Stomach smooth muscle (tissue), 2 donors: ENCODE data around the gene OR4X1.
"Not testable (repeated sequence)": the region's sequence is repeated elsewhere in the genome, so short reads cannot be mapped to it uniquely, and the experiment has no call there.

Experiments used
- H3K27ac ChIP-seq: one replicate; pipeline ENCODE4 v1.7.0; 2013; ENCODE audit warnings: mild to moderate bottlenecking, low read length, inconsistent platforms
- H3K27me3 ChIP-seq, 2 donors: one replicate each; pipeline ENCODE4 v1.7.0; 2013; ENCODE audit warnings: low read length in 2 of 2; ENCODE audit not compliant: insufficient read depth in 2 of 2, control insufficient read depth in 1 of 2
- H3K36me3 ChIP-seq, 2 donors: one replicate each; pipeline ENCODE4 v1.7.0; 2013; ENCODE audit warnings: low read length in 2 of 2; ENCODE audit not compliant: control insufficient read depth in 2 of 2, insufficient read depth in 2 of 2
- H3K4me1 ChIP-seq: one replicate; pipeline ENCODE4 v1.7.0; 2013; ENCODE audit warnings: low read length; ENCODE audit not compliant: control insufficient read depth, insufficient read depth
- H3K4me3 ChIP-seq, 2 donors: one replicate each; pipeline ENCODE4 v1.7.0; 2013; ENCODE audit warnings: low read length in 2 of 2
- H3K9ac ChIP-seq, 2 donors: one replicate each; pipeline ENCODE4 v1.7.0; 2013; ENCODE audit warnings: low read length in 2 of 2, mild to moderate bottlenecking in 1 of 2
- H3K9me3 ChIP-seq, 2 donors: one replicate each; pipeline ENCODE4 v1.7.0; 2013; ENCODE audit warnings: low read length in 2 of 2; ENCODE audit not compliant: control insufficient read depth in 2 of 2
- donor health status: healthy.
- donor health status: Pancreatic carcinoma.

OR4X1 gene

DNA sequence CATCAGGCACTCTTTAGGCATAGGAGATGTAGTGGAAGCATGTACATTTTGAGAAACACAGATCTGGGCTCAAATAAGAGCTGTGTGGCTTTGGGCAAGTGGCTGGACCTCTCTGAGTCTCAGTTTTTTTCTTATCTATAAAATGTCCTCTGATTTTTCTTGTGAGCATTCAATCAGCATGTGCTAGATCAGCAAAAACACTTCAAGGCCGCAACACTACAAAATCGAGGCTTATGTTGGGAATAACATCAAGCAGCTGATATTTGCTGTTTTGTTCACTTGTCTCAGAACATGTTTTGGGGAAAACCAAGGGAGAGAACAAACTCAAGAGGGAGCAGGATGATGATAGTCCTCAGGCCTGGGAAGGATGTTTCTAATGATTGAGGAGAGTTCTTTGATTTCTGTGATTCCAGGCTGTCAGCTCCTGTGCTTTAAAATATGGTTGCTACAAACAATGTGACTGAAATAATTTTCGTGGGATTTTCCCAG lies at the start of gene OR4X1:
Gene OR4X1, plus strand, starts transcription at position 439 of the 489 bp plus-strand sequence. Its CDS starts 0 bp downstream, at position 439.
- Histone ChIP-seq H3K27ac (no peak within 1 kb of the TSS), H3K27me3 (no peaks in the 10 kb centered on the region), H3K4me1 (no peaks in the 10 kb centered on the region), H3K4me3 (no peak within 1 kb of the TSS), H3K9me3 (no peaks in the 10 kb centered on the region), H3K36me3 (no peaks in the 10 kb centered on the region), H3K9ac (no peak within 1 kb of the TSS)

GRCh38 chr11:48216510-48216909 lies 47.2 kb upstream of the OR4X1 start, which contains the start of gene OR4B1:
OR4B1 (plus strand) TSS chr11:48216810; CDS start chr11:48216810, 0 bp downstream.
- no peaks in the 10 kb centered on the region for H3K27me3 ChIP-seq
- H3K4me1 ChIP-seq: no peaks in the 10 kb centered on the region
- H3K36me3 ChIP-seq: no peaks in the 10 kb centered on the region
- no peak within 1 kb of the TSS for H3K9ac ChIP-seq
- H3K9me3 ChIP-seq: peaks cover 0 to 2% of the 10 kb centered on the region in 2 donors
- no peak within 1 kb of the TSS for H3K27ac ChIP-seq
- H3K4me3 ChIP-seq: no peak within 1 kb of the TSS

DNA sequence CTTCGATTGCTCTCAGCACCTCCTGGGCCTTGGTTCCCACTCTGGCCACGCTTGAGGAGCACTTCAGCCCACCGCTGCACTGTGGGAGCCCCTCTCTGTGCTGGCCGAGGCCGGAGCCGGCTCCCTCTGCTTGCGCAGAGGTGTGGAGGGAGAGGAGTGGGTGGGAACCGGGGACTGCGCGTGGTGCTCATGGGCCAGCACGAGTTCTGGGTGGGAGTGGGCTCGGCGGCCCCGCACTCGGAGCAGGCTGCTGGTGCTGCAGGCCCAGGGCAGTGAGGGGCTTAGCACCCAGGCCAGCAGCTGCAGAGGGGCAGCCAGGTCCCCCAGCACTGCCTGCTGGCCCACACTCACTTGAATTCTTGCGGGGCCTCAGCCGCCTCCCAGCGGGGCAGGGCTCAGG lies 34.9 kb upstream of the OR4X1 start:
- Histone ChIP-seq H3K27me3 (no peaks in the 10 kb centered on the region), H3K27ac (no peak overlapping the region), H3K4me1 (no peaks in the 10 kb centered on the region), H3K9ac (no peak overlapping the region), H3K4me3 (no peak overlapping the region), H3K9me3 (no peaks in the 10 kb centered on the region), H3K36me3 (no peaks in the 10 kb centered on the region)

DNA sequence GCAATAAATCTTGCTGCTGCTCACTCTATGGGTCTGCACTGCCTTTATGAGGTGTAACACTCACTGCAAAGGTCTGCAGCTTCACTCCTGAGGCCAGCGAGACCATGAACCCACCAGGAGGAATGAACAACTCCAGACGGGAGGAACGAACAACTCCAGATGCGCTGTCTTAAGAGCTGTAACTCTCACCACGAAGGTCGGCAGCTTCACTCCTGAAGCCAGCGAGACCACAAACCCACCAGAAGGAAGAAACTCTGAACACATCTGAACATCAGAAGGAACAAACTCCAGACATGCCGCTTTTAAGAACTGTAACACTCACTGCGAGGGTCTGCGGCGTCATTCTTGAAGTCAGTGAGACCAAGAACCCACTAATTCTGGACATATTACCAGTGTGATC lies 33.6 kb upstream of the OR4X1 start:
- not testable (repeated sequence) for H3K4me3 ChIP-seq, H3K27ac ChIP-seq, H3K4me1 ChIP-seq, H3K9me3 ChIP-seq, H3K36me3 ChIP-seq, H3K27me3 ChIP-seq, H3K9ac ChIP-seq

DNA sequence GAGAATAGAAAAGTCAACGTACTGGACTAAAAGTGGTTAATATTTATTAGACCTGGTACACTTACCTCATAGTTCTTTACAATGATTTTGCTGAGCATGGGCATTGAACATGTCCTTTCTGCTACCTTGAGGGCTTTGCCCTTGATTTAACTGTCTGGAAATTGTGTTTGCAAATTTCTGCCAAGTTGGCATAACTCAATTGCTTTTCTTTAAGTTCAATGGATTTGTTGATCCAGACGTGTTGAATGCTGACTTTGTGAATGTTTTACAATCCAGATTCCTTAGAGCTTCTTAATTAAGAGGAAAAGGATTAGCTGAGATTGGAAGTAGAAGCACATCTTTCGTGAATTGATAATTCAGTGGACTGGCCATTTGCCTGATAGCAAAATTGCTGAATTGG lies 25.9 kb upstream of the OR4X1 start:
- Histone ChIP-seq H3K9me3 (peaks cover 0 to 2% of the 10 kb centered on the region in 2 donors), H3K27ac (no peak overlapping the region), H3K9ac (no peak overlapping the region), H3K27me3 (no peaks in the 10 kb centered on the region), H3K4me3 (no peak overlapping the region), H3K4me1 (no peaks in the 10 kb centered on the region), H3K36me3 (no peaks in the 10 kb centered on the region)

DNA sequence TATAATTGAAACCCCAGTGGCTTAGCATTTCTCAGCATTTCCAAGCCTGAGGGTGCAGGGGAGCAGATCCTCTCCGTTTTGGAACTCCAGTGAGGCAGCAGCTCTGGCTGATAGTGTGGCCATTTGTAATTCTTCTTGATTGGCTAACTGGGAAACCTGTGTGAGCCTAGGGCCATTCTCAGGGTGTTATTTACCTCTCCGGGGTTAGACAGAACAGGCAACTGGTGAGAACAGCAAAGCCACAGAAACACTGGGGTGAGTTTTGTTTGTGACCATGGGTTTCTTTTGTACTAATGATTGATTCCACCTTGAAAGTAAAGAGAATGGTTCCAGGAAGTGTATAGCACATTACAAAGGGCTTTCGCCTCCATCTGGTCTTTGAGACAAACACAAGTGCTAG lies 21.2 kb upstream of the OR4X1 start:
- Histone ChIP-seq H3K9me3 (peaks cover 0 to 6% of the 10 kb centered on the region in 2 donors), H3K27ac (no peak overlapping the region), H3K9ac (no peak overlapping the region), H3K27me3 (no peaks in the 10 kb centered on the region), H3K4me3 (no peak overlapping the region), H3K36me3 (no peaks in the 10 kb centered on the region), H3K4me1 (no peaks in the 10 kb centered on the region)

DNA sequence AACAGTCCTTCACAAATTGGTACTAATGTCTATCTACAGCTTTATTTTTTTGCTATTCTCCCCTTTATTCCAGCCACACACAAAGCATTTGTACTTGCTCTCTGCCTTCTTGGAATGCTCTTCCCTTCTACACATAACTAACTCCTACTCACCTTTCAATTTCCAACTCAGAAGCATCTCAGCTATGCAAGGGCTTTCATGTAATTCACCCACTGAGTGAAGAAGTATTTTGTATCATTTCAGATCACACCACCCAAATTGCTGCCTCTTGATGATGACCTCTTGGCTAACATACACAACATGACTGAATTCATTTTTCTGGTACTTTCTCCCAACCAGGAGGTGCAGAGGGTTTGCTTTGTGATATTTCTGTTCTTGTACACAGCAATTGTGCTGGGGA lies 18.9 kb upstream of the OR4X1 start, which contains the start of gene OR4X2:
Gene OR4X2, plus strand, starts transcription at position 301 of the 400 bp plus-strand sequence. Its CDS starts 0 bp downstream, at position 301.
- Histone ChIP-seq H3K4me3 (no peak within 1 kb of the TSS), H3K27ac (no peak within 1 kb of the TSS), H3K9ac (no peak within 1 kb of the TSS), H3K36me3 (no peaks in the 10 kb centered on the region), H3K27me3 (no peaks in the 10 kb centered on the region), H3K4me1 (no peaks in the 10 kb centered on the region), H3K9me3 (peaks cover 0 to 6% of the 10 kb centered on the region in 2 donors)

DNA sequence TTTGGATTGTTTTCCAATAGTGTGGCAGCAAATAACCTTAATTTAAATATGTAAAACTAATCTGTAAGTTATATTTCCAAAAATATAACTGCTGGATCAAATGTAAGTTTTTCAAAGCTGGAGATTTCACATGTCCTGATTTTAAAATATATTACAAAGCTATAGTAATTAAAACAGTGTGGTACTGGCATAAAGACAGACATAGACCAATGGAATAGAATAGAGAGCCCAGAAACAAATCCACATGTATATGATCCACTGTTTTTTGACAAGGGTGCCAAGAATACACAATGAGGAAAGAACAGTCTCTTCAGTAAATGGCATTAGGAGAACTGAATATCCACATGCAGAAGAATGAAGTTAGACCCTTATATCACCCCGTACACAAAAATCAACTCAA lies 14.8 kb upstream of the OR4X1 start:
- peaks cover 0 to 3% of the 10 kb centered on the region in 2 donors for H3K9me3 ChIP-seq
- H3K4me1 ChIP-seq: no peaks in the 10 kb centered on the region
- no peak overlapping the region for H3K27ac ChIP-seq
- no peak overlapping the region for H3K9ac ChIP-seq
- no peaks in the 10 kb centered on the region for H3K27me3 ChIP-seq
- H3K36me3 ChIP-seq: no peaks in the 10 kb centered on the region
- H3K4me3 ChIP-seq: no peak overlapping the region

- Histone ChIP-seq H3K27ac (no peak overlapping the region), H3K27me3 (no peaks in the 10 kb centered on the region), H3K9ac (no peak overlapping the region), H3K4me1 (no peaks in the 10 kb centered on the region), H3K36me3 (no peaks in the 10 kb centered on the region), H3K9me3 (no peaks in the 10 kb centered on the region), H3K4me3 (no peak overlapping the region)
Measured at GRCh38 chr11:48261600-48261999, 2.1 kb upstream of the OR4X1 start.

GRCh38 chr11:48270621-48271020 lies 7.0 kb downstream of the OR4X1 start:
- Histone ChIP-seq H3K27ac (no peak overlapping the region), H3K27me3 (no peaks in the 10 kb centered on the region), H3K9ac (no peak overlapping the region), H3K9me3 (no peaks in the 10 kb centered on the region), H3K4me1 (no peaks in the 10 kb centered on the region), H3K4me3 (no peak overlapping the region), H3K36me3 (no peaks in the 10 kb centered on the region)

GRCh38 chr11:48272606-48273005 lies 8.9 kb downstream of the OR4X1 start:
- H3K9me3 ChIP-seq: no peaks in the 10 kb centered on the region
- H3K9ac ChIP-seq: no peak overlapping the region
- no peaks in the 10 kb centered on the region for H3K36me3 ChIP-seq
- H3K4me3 ChIP-seq: no peak overlapping the region
- no peaks in the 10 kb centered on the region for H3K4me1 ChIP-seq
- no peaks in the 10 kb centered on the region for H3K27me3 ChIP-seq
- H3K27ac ChIP-seq: no peak overlapping the region
